ENCODE measurements around the gene HCK. TPM values are rescaled to one million over a fixed set of nuclear protein-coding genes. Genes with fewer than 3 reads are reported as not detected.

HCK gene
- total and polyA plus RNA-seq, 9 of the 15 experiments (the other 6 are each of a cell fraction or from before 2014, with no cell fraction given), result 0.09 to 0.51 (median 0.27) TPM; not detected in 6

DNA sequence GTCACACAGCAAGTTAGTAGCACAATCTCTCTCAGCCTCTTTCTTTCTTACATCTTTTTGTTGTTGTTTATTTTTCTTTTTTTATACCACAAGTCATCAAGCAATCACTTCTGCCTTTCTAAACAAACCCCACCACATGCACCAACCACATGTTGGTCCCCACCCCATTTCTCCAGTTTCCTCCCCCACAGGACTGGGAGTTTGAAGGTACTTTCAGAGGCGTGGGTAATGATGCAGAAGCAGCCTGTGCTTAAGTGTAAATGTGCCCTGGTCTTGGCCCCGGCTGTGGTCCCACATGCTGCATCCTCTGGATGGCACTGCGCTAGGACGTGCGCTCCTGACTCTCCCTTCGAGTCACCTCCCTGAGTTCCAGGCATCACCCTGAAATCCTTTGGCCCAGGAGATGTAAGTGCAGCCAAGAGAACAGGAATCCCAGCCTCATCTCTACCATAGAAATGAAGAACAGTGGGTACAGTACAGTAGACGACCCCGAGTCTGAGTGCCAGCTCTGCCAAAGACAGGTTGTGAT lies 5.7 kb downstream of the HCK start:
- ATAC-seq (no peak), FAIRE-seq (no peak), DNase-seq (ENCODE audit: extremely low read depth in 1 of 4, low spot score in 3 of 4) (no peak)
- Histone ChIP-seq H2AFZ (ENCODE audit: low read depth, low read length) (no peak overlapping the region), H4K20me1 (replicated peaks; ENCODE audit: control insufficient read depth, insufficient read depth, low read length) (no peaks in the 10 kb centered on the region), H3K9me1 (ENCODE audit: control insufficient read depth, insufficient read depth, low read length) (no peaks in the 10 kb centered on the region), H3K4me2 (ENCODE audit: insufficient read depth, low read length) (no peak overlapping the region), H3K4me3 (no peak overlapping the region), H3K27ac (ENCODE audit: extremely low read depth, low read depth, low read length) (no peak overlapping the region), H3K27me3 (ENCODE audit: control insufficient read depth in 2 of 2, insufficient read depth in 2 of 2, low read length in 2 of 2) (peaks cover 45 to 74% of the 10 kb centered on the region in 2 experiments), H3K36me3 (ENCODE audit: control insufficient read depth, insufficient read depth, low read length) (no peaks in the 10 kb centered on the region), H3K9me3 (replicated peaks; ENCODE audit: control insufficient read depth, insufficient read depth, low read depth, low read length) (no peaks in the 10 kb centered on the region), H3K4me1 (replicated peaks in 1 of 2; ENCODE audit: control insufficient read depth in 2 of 2, insufficient read depth in 2 of 2, low read length in 2 of 2) (peaks cover 0 to 3% of the 10 kb centered on the region in 2 experiments; a peak in 3 of 5 replicates), H3K79me2 (ENCODE audit: control insufficient read depth, insufficient read depth, low read length) (no peaks in the 10 kb centered on the region), H3K9ac (ENCODE audit: insufficient read depth in 1 of 2, low read depth in 2 of 2, low read length in 2 of 2) (no peak overlapping the region; a peak in 1 of 4 replicates)
- WGBS (ENCODE audit: insufficient coverage, low coverage, missing lambda C conversion rate), result 7% methylated on average over 8 of the region's 8 CpGs
- intact Hi-C loops (cut with micrococcal nuclease) (no loop called here), in situ Hi-C loops (cut with MboI) (no loop called here)
- BruUV-seq (replicated peaks), result no TSS peak
- POLR2A ChIA-PET, result no interaction called here
- TF ChIP-seq SAFB (IDR thresholded peaks at IDR 0.05; ENCODE audit: borderline replicate concordance, low read depth, low read length) (no peak), SPI1 (IDR thresholded peaks at IDR 0.05; ENCODE audit: borderline replicate concordance, low read depth, low read length) (no peak), ZBTB8A (IDR thresholded peaks at IDR 0.05; ENCODE audit: partially characterized antibody) (no peak), ZSCAN29 (IDR thresholded peaks at IDR 0.05) (no peak), GATA2 (CRISPR knock-in tag; IDR thresholded peaks at IDR 0.05) (no peak), ZNF695 (CRISPR knock-in tag; IDR thresholded peaks at IDR 0.05) (no peak), ZNF444 (CRISPR knock-in tag; IDR thresholded peaks at IDR 0.05) (no peak), SUPT5H (IDR thresholded peaks at IDR 0.05) (no peak), SMC3 (conservative IDR thresholded peaks at IDR 0.05; ENCODE audit: insufficient read depth, low read depth, low read length) (no peak)
- TF ChIP-seq, protein P1, sequence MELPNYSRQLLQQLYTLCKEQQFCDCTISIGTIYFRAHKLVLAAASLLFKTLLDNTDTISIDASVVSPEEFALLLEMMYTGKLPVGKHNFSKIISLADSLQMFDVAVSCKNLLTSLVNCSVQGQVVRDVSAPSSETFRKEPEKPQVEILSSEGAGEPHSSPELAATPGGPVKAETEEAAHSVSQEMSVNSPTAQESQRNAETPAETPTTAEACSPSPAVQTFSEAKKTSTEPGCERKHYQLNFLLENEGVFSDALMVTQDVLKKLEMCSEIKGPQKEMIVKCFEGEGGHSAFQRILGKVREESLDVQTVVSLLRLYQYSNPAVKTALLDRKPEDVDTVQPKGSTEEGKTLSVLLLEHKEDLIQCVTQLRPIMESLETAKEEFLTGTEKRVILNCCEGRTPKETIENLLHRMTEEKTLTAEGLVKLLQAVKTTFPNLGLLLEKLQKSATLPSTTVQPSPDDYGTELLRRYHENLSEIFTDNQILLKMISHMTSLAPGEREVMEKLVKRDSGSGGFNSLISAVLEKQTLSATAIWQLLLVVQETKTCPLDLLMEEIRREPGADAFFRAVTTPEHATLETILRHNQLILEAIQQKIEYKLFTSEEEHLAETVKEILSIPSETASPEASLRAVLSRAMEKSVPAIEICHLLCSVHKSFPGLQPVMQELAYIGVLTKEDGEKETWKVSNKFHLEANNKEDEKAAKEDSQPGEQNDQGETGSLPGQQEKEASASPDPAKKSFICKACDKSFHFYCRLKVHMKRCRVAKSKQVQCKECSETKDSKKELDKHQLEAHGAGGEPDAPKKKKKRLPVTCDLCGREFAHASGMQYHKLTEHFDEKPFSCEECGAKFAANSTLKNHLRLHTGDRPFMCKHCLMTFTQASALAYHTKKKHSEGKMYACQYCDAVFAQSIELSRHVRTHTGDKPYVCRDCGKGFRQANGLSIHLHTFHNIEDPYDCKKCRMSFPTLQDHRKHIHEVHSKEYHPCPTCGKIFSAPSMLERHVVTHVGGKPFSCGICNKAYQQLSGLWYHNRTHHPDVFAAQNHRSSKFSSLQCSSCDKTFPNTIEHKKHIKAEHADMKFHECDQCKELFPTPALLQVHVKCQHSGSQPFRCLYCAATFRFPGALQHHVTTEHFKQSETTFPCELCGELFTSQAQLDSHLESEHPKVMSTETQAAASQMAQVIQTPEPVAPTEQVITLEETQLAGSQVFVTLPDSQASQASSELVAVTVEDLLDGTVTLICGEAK (IDR thresholded peaks at IDR 0.05), result no peak
- TF ChIP-seq, protein P1 (CRISPR knock-in tag; IDR thresholded peaks at IDR 0.05), result no peak
- CTCF ChIA-PET (ENCODE audit: low intra/inter-chr PET ratio), result no interaction called here

All from K562 (cell line).